Activated CD4-positive, alpha-beta memory T cell treated with anti-CD3 and anti-CD28 coated beads for 36 hours (primary cell): ENCODE results near the gene METTL9. TPM values are rescaled to one million over a fixed set of nuclear protein-coding genes. Genes with fewer than 3 reads are reported as not detected.

ENCODE experiments used
- CTCF ChIA-PET: fragments of 350-600 bp; sonication (Branson Sonifier 250); formaldehyde crosslinking; loops from one replicate; lab custom pipeline; 2021; ENCODE audit warnings: antibody characterized with exemption, inconsistent platforms; lab: Charles Lee
- POLR2A ChIA-PET: fragments of 350-600 bp; sonication (Branson Sonifier 250); formaldehyde crosslinking; loops from one replicate; lab custom pipeline; 2021; ENCODE audit warnings: antibody characterized with exemption; lab: Charles Lee
- DNase-seq: peaks from one replicate; pipeline ENCODE4 v3.0.0-alpha.2; 2020
- H3K27ac Mint-ChIP-seq: one replicate; pipeline ENCODE4 v1.8.0; 2021; ENCODE audit warnings: mixed read lengths
- H3K27me3 Mint-ChIP-seq: one replicate; pipeline ENCODE4 v1.8.0; 2021; ENCODE audit warnings: mixed read lengths
- H3K36me3 Mint-ChIP-seq: one replicate; pipeline ENCODE4 v1.8.0; 2021; ENCODE audit warnings: mixed read lengths
- H3K4me1 Mint-ChIP-seq: one replicate; pipeline ENCODE4 v1.8.0; 2021; ENCODE audit warnings: low read depth, mixed read lengths
- H3K4me3 Mint-ChIP-seq: one replicate; pipeline ENCODE4 v1.8.0; 2021; ENCODE audit warnings: mild to moderate bottlenecking, mixed read lengths
- H3K9me3 Mint-ChIP-seq: one replicate; pipeline ENCODE4 v1.8.0; 2021; ENCODE audit warnings: mixed read lengths
- intact Hi-C: fragments of 100-400 bp; cut with micrococcal nuclease; formaldehyde crosslinking; loops from one replicate; pipeline ENCODE4 v1.15.1; 2023
- total RNA-seq, 2 experiments: library from RNA; stranded (reverse); gene quantifications; one replicate each; pipeline ENCODE4 v1.2.3, GENCODE V29; 2021

The METTL9 gene
- total RNA-seq, 2 experiments from 2014 or later, result 100 to 104 TPM

DNA sequence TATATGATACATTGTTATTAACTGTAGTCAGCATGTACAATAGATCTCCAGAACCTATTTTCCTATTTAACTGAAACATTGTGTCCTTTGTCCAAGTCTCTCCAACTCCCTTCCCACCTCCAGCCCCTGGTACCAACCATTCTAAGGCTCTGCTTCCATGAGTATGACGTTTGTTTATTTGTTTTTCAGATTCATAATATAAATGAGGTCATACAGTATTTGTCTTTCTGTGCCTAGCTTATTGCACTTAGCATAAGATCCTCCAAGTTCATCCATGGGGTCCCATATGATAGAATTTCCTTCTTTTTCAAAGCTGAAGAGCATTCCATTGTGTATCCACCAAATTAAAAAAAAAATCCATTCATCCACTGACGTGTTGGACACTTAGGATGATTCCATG lies 103.8 kb downstream of the METTL9 start:
- H3K9me3 Mint-ChIP-seq, result no peaks in the 10 kb centered on the region
- CTCF ChIA-PET, result interaction anchor here (0.7 to 1.6 kb wide), 2 partner anchors 18 to 375 kb away, joined by 3 read pairs; no protein-coding TSS in a partner anchor
- intact Hi-C loops, result no loop called here

GRCh38 chr16:21703589-21704174 lies 104.3 kb downstream of the METTL9 start:
- intact Hi-C loops, result no loop called here
- no peaks in the 10 kb centered on the region for H3K9me3 Mint-ChIP-seq
- ChIA-PET CTCF (interaction anchor here (0.9 to 7.6 kb wide), 3 partner anchors 19 to 46 kb away, joined by 3 to 81 read pairs (median 3); no protein-coding TSS in a partner anchor), POLR2A (no interaction called here)
- no peaks in the 10 kb centered on the region for H3K36me3 Mint-ChIP-seq
- no peak for DNase-seq
- no peak overlapping the region for H3K4me3 Mint-ChIP-seq
- H3K4me1 Mint-ChIP-seq, result peaks cover 3% of the 10 kb centered on the region
- H3K27ac Mint-ChIP-seq, result no peak overlapping the region
- no peaks in the 10 kb centered on the region for H3K27me3 Mint-ChIP-seq

More for the DNA sequence above, 103.8 kb downstream of the METTL9 start:
- H3K36me3 Mint-ChIP-seq, result no peaks in the 10 kb centered on the region
- no peaks in the 10 kb centered on the region for H3K27me3 Mint-ChIP-seq
- H3K4me3 Mint-ChIP-seq, result no peak overlapping the region
- no peaks in the 10 kb centered on the region for H3K4me1 Mint-ChIP-seq
- POLR2A ChIA-PET, result no interaction called here
- no peak for DNase-seq
- no peak overlapping the region for H3K27ac Mint-ChIP-seq

- H3K27me3 Mint-ChIP-seq, result no peaks in the 10 kb centered on the region
- ChIA-PET POLR2A (no interaction called here), CTCF (interaction anchor here (0.9 to 7.6 kb wide), 3 partner anchors 20 to 47 kb away, joined by 3 to 81 read pairs (median 3); no protein-coding TSS in a partner anchor)
- H3K4me3 Mint-ChIP-seq, result no peak overlapping the region
- H3K4me1 Mint-ChIP-seq, result peaks cover 4% of the 10 kb centered on the region
- intact Hi-C loops, result no loop called here
- H3K27ac Mint-ChIP-seq, result no peak overlapping the region
- H3K9me3 Mint-ChIP-seq, result no peaks in the 10 kb centered on the region
- H3K36me3 Mint-ChIP-seq, result no peaks in the 10 kb centered on the region
- no peak for DNase-seq
These were observed 104.9 kb downstream of the METTL9 start for GRCh38 chr16:21704266-21704665.

- Mint-ChIP-seq H3K4me1 (peaks cover 4% of the 10 kb centered on the region), H3K9me3 (no peaks in the 10 kb centered on the region), H3K36me3 (no peaks in the 10 kb centered on the region), H3K4me3 (no peak overlapping the region), H3K27me3 (no peaks in the 10 kb centered on the region), H3K27ac (no peak overlapping the region)
- ChIA-PET POLR2A (no interaction called here), CTCF (interaction anchor here (1.6 to 7.6 kb wide), 2 partner anchors 20 to 47 kb away, joined by 3 to 81 read pairs; no protein-coding TSS in a partner anchor)
- intact Hi-C loops, result no loop called here
- no peak for DNase-seq
These were observed 105.4 kb downstream of the METTL9 start for GRCh38 chr16:21704733-21705132.

Other genes starting within 250 kb of the METTL9 start
- gene IGSF6, start 53.0 kb downstream of the METTL9 start, total RNA-seq, result under 1 TPM; 0.12 to 0.14 TPM
- gene OTOA, start 64.4 kb downstream of the METTL9 start, total RNA-seq, result not detected